Natural killer cell treated with Interleukin-12 subunit alpha and Interleukin-12 subunit beta and Interleukin-15 and Interleukin-18, amount 100 ng/mL, for 72 hours (primary cell): ENCODE results near the gene TMEM198. TPM values are rescaled to one million over a fixed set of nuclear protein-coding genes. Genes with fewer than 3 reads are reported as not detected.

Source experiments
- ATAC-seq, 2 donors: fragments of 150-1000 bp; cut with Tn5 transposase in 1 of 2; sonication (Bioruptor Pico), chemical (Tn5 transposase) in 1 of 2; 2 replicates each; pipeline ENCODE4 v1.10.0; 2021
- DNase-seq: peaks from one replicate; pipeline ENCODE4 v3.0.0; 2022; ENCODE audit warnings: low spot score
- H3K27ac Mint-ChIP-seq, 2 donors: 1 replicate in 1 of 2; 2 replicates in 1 of 2; pipeline ENCODE4 v1.8.0; 2022; ENCODE audit warnings: mixed read lengths in 2 of 2, mild to moderate bottlenecking in 1 of 2, moderate library complexity in 1 of 2
- H3K27me3 Mint-ChIP-seq, 2 donors: 1 replicate in 1 of 2; 2 replicates in 1 of 2; pipeline ENCODE4 v1.8.0; 2022; ENCODE audit warnings: mixed read lengths in 2 of 2
- H3K36me3 Mint-ChIP-seq: one replicate; pipeline ENCODE4 v1.8.0; 2022; ENCODE audit warnings: mixed read lengths
- H3K4me1 Mint-ChIP-seq, 2 donors: 1 replicate in 1 of 2; 2 replicates in 1 of 2; pipeline ENCODE4 v1.8.0; 2022; ENCODE audit warnings: low read depth in 2 of 2, mixed read lengths in 2 of 2, mild to moderate bottlenecking in 1 of 2
- H3K4me3 Mint-ChIP-seq: one replicate; pipeline ENCODE4 v1.8.0; 2022; ENCODE audit warnings: mixed read lengths
- H3K9me3 Mint-ChIP-seq: 2 replicates; pipeline ENCODE4 v1.8.0; 2022; ENCODE audit warnings: mixed read lengths
- total RNA-seq, 2 donors: library from RNA; stranded (reverse); gene quantifications; one replicate each; pipeline ENCODE4 v1.2.3, GENCODE V29; 2022

The TMEM198 gene
- total RNA-seq, 2 donors from 2014 or later: 3.6 to 7.6 TPM

- peaks cover 36 to 46% of the 10 kb centered on the region in 2 donors for H3K27me3 Mint-ChIP-seq
- H3K36me3 Mint-ChIP-seq: no peaks in the 10 kb centered on the region
- H3K27ac Mint-ChIP-seq: no peak within 1 kb of the TSS
- H3K9me3 Mint-ChIP-seq: no peaks in the 10 kb centered on the region
- DNase-seq (no peak), ATAC-seq (no peak)
- peaks cover 0 to 4% of the 10 kb centered on the region in 2 donors for H3K4me1 Mint-ChIP-seq
- peak within 1 kb of the TSS; percentile 20 for H3K4me3 Mint-ChIP-seq
These were observed 28.6 kb downstream of the TMEM198 start, which contains the start of gene INHA for GRCh38 chr2:219572237-219573001. Gene INHA, plus strand, starts transcription at chr2:219572310. Its CDS starts 65 bp downstream, at chr2:219572375.

DNA sequence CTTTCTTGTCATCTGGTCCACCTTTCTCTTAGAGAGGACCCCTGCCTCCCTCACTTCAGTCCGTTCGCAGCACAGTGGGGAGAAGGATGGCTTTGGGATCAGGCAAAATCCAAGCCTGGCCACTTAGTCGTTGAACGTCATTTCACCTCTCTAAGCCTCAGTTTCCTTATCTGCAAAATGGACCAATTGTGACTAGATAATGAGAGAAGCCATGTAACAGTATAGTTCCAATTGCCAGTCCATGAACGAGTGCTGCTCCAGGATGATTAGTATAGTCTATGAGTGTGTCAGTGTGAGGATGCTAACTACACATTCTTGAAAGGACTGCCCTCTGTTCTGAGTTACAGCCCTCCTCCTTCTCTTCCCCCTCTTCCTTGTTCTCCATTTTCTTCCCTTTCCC is 29.3 kb downstream of the TMEM198 start:
- H3K9me3 Mint-ChIP-seq: no peaks in the 10 kb centered on the region
- no peak overlapping the region for H3K27ac Mint-ChIP-seq
- peaks cover 34 to 48% of the 10 kb centered on the region in 2 donors for H3K27me3 Mint-ChIP-seq
- DNase-seq (no peak), ATAC-seq (no peak)
- no peak overlapping the region for H3K4me3 Mint-ChIP-seq
- H3K4me1 Mint-ChIP-seq: peaks cover 0 to 4% of the 10 kb centered on the region in 2 donors
- no peaks in the 10 kb centered on the region for H3K36me3 Mint-ChIP-seq

GRCh38 chr2:219574484-219575311 is 30.9 kb downstream of the TMEM198 start:
- DNase-seq: no peak
- ATAC-seq: peak in 1 of 2 donors; percentile 25
- Mint-ChIP-seq H3K36me3 (no peaks in the 10 kb centered on the region), H3K4me1 (peaks cover 4 to 6% of the 10 kb centered on the region in 2 donors), H3K27ac (no peak overlapping the region), H3K27me3 (peaks cover 33 to 51% of the 10 kb centered on the region in 2 donors), H3K9me3 (no peaks in the 10 kb centered on the region), H3K4me3 (no peak overlapping the region)

DNA sequence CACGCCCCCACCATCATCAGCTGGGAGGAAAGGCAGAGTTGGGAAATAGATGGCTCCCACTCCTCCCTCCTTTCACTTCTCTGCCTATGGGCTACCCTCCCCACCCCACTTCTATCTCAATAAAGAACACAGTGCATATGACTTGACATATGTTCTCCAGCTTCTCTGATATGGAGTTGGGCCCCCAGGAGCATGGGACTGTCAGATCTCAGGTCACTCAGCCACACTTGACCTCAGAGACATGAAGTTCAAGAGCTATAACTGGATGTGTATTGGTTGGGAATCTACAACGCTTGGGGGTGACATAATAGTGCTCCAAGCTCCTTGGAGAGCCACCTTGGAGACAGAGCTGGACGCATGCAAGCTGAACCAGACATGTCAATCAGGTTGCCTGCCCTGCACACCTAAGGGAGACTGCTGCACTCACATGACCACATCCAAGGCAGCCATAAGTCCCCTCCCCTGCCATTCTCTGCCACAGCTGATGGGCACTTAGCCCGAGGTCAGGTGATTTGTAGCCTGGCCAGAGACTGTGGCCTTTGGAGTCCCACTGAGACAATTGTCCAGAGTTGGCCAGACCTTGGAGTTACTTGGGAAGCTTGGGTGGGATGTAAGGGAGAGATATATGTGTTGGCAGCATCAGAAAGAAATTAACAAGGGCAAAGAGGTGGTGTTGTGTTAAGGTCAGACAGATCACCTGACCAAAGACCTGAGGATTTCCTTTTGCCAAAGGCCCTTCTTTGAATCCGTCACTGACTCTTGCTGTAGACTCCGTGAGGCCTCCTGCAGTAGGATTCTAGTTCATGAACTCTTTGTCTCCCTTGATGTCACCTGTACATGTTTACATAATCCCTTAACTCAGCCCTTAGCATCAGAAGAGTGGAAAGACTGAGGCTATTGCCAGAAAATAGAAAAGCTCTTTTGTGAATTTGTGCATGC is 32.0 kb downstream of the TMEM198 start:
- Mint-ChIP-seq H3K36me3 (no peaks in the 10 kb centered on the region), H3K9me3 (no peaks in the 10 kb centered on the region), H3K4me1 (peaks cover 4 to 6% of the 10 kb centered on the region in 2 donors), H3K27me3 (peaks cover 31 to 48% of the 10 kb centered on the region in 2 donors), H3K4me3 (no peak overlapping the region), H3K27ac (no peak overlapping the region)
- DNase-seq (no peak), ATAC-seq (no peak)

DNA sequence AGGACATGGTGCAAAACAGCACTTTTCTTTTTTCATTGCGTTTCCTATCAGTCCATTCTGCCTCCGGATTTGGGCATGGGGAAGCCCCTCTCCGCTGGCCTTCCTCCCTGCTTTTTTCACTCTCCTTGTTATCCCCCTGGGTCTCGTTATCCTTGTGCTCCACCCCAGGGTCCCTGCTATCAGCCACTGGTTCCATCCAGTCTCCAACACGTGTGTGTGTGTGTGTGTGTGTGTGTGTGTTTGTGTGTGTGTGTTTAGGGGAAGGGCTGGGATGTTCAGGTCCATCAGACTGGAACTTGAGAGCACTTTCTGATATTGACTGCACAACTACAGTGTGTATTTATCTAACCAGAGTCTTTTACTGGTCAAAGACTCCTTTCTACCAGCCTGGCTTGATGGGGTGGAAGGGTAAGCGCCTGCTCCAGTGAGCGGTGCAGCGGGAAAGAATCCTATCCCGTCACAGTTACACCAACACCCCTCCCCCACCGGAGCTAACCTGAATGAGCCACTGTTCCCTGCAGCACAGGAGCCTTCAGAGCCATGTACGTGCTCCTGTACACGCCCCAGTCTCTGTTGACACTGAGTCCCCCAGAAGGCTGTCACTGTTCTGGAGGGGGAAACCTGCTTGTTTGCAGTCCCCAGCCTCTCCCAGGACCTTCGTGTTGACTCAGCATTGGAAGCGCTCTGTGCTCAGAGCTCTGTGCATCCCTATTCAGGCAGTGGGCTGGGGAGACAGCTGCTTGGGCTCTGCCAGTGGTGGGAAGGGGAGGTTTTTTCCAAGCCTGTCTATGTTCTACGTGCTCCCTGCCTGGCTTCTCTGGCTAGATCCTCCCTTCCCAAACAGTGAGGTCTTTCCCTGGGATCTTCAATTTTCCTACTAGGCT is 32.9 kb downstream of the TMEM198 start:
- no peak for DNase-seq
- H3K4me3 Mint-ChIP-seq: no peak overlapping the region

GRCh38 chr2:219578811-219579613 is 35.2 kb downstream of the TMEM198 start:
- Mint-ChIP-seq H3K36me3 (no peaks in the 10 kb centered on the region), H3K4me1 (peaks cover 2 to 4% of the 10 kb centered on the region in 2 donors), H3K4me3 (no peak overlapping the region), H3K27ac (peak overlapping the region in 1 of 2 donors; percentile 53), H3K27me3 (peaks cover 19 to 29% of the 10 kb centered on the region in 2 donors), H3K9me3 (no peaks in the 10 kb centered on the region)
- no peak for DNase-seq
- peak in 1 of 2 donors; percentile 28 for ATAC-seq

More for the DNA sequence above, 32.9 kb downstream of the TMEM198 start:
- no peak for ATAC-seq
- H3K27ac Mint-ChIP-seq: no peak overlapping the region
- no peaks in the 10 kb centered on the region for H3K36me3 Mint-ChIP-seq
- H3K4me1 Mint-ChIP-seq: peaks cover 4 to 5% of the 10 kb centered on the region in 2 donors
- H3K27me3 Mint-ChIP-seq: peaks cover 30 to 45% of the 10 kb centered on the region in 2 donors
- no peaks in the 10 kb centered on the region for H3K9me3 Mint-ChIP-seq

- no peak overlapping the region for H3K27ac Mint-ChIP-seq
- no peaks in the 10 kb centered on the region for H3K9me3 Mint-ChIP-seq
- peaks cover 21 to 28% of the 10 kb centered on the region in 2 donors for H3K27me3 Mint-ChIP-seq
- ATAC-seq (no peak), DNase-seq (no peak)
- H3K4me1 Mint-ChIP-seq: peaks cover 2 to 4% of the 10 kb centered on the region in 2 donors
- H3K36me3 Mint-ChIP-seq: no peaks in the 10 kb centered on the region
- H3K4me3 Mint-ChIP-seq: no peak overlapping the region
These were observed 37.5 kb downstream of the TMEM198 start for GRCh38 chr2:219581346-219581745.

GRCh38 chr2:219591091-219591490 is 47.3 kb downstream of the TMEM198 start:
- Mint-ChIP-seq H3K9me3 (no peaks in the 10 kb centered on the region), H3K4me1 (no peaks in the 10 kb centered on the region), H3K27ac (no peak overlapping the region), H3K36me3 (no peaks in the 10 kb centered on the region), H3K4me3 (no peak overlapping the region), H3K27me3 (peaks cover 22 to 29% of the 10 kb centered on the region in 2 donors)
- no peak for DNase-seq
- ATAC-seq: no peak

DNA sequence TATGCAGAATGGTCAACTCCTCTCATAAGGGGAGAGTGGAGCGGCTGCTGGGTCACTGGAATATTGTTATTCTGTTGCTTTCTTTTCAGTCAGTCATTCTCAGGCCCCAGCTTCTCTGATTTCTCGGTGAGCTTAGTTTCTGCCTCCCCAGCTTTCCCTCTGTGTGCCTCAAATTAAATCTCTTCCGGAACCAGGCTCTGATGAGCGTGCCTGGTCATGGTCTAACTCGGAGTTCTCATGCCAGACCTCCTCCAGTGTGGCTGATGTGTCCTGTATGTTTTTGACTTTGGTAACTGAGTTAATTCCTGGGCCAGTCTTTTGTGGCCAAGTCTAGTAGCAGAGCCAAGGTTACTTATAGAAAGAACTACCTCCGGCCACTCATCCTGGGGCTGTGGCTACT is 48.9 kb downstream of the TMEM198 start:
- ATAC-seq (no peak), DNase-seq (no peak)
- H3K27me3 Mint-ChIP-seq: peaks cover 21 to 24% of the 10 kb centered on the region in 2 donors
- H3K36me3 Mint-ChIP-seq: no peaks in the 10 kb centered on the region
- H3K9me3 Mint-ChIP-seq: no peaks in the 10 kb centered on the region
- H3K4me1 Mint-ChIP-seq: peaks cover 0 to under 1% of the 10 kb centered on the region in 2 donors
- no peak overlapping the region for H3K27ac Mint-ChIP-seq
- H3K4me3 Mint-ChIP-seq: no peak overlapping the region

GRCh38 chr2:219593154-219593553 is 49.3 kb downstream of the TMEM198 start:
- ATAC-seq (no peak), DNase-seq (no peak)
- Mint-ChIP-seq H3K9me3 (no peaks in the 10 kb centered on the region), H3K4me1 (peaks cover 2 to 5% of the 10 kb centered on the region in 2 donors), H3K36me3 (no peaks in the 10 kb centered on the region), H3K4me3 (no peak overlapping the region), H3K27me3 (peaks cover 21 to 24% of the 10 kb centered on the region in 2 donors), H3K27ac (no peak overlapping the region)

- Mint-ChIP-seq H3K9me3 (no peaks in the 10 kb centered on the region), H3K27me3 (peaks cover 14 to 21% of the 10 kb centered on the region in 2 donors), H3K36me3 (no peaks in the 10 kb centered on the region), H3K4me3 (no peak overlapping the region), H3K4me1 (peaks cover 12 to 17% of the 10 kb centered on the region in 2 donors), H3K27ac (no peak overlapping the region)
- DNase-seq: no peak
- no peak for ATAC-seq
These were observed 51.4 kb downstream of the TMEM198 start for GRCh38 chr2:219595256-219595655.
